HL-60 (cell line): ENCODE measurements around the gene EYS.

Source experiments
- DNase-seq, 2 experiments: peaks; one replicate each; pipeline ENCODE4 v3.0.0-alpha.2; 2010 to 2020; ENCODE audit warnings: low read depth in 1 of 2, low spot score in 1 of 2
- H3K27ac ChIP-seq: fragments of 250-450 bp; sonication (Bioruptor Pico); replicated peaks from 2 replicates; pipeline ENCODE4 v1.5.1; 2020; ENCODE audit warnings: mild to moderate bottlenecking, moderate library complexity
- H3K27me3 ChIP-seq: fragments of 250-450 bp; sonication (Bioruptor Pico); 2 replicates; pipeline ENCODE4 v1.5.1; 2021; ENCODE audit warnings: mild to moderate bottlenecking, moderate library complexity; ENCODE audit not compliant: insufficient read depth, poor library complexity, severe bottlenecking
- H3K4me3 ChIP-seq: replicated peaks from 2 replicates; pipeline ENCODE4 v1.5.1; 2011; ENCODE audit warnings: mild to moderate bottlenecking, control low read depth, low read length; ENCODE audit not compliant: insufficient read depth
- CTCF ChIP-seq: IDR thresholded peaks from one replicate; pipeline ENCODE4 v1.5.1; 2011; ENCODE audit warnings: low read length, control low read depth, inconsistent platforms; ENCODE audit not compliant: insufficient read depth
- GABPA ChIP-seq: IDR thresholded peaks from 2 replicates; pipeline ENCODE4 v1.6.1; 2012; ENCODE audit warnings: low read depth
- POLR2AphosphoS5 ChIP-seq: IDR thresholded peaks from 2 replicates; pipeline ENCODE4 v1.6.1; 2012; ENCODE audit warnings: low read depth
- SPI1 ChIP-seq: IDR thresholded peaks from 2 replicates; pipeline ENCODE4 v1.6.1; 2012; ENCODE audit warnings: low read depth, mild to moderate bottlenecking, borderline replicate concordance
- TF ChIP-seq, protein P1 (sequence below): IDR thresholded peaks from 2 replicates; pipeline ENCODE4 v1.6.1; 2012; ENCODE audit warnings: low read depth; ENCODE audit not compliant: insufficient replicate concordance

The EYS gene

DNA sequence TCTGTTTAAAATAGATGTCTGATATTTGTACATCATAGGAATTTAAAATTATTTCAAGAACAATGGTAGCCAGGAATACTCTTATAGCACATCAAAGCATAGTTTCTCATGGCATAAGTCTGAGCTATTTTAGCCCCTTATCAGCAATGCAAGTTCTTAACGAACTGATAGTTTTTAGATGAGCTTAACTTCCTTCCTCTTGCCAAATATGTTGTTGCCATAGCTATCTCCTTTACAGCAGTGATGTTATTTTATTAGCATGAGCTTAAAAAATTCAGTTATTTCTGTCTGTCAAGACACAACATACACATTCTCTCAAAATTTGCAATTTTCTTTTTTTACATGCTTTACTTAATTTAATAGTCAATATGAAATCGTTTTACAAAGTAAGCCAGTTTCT is 1204.2 kb downstream of the EYS start:
- no peak for DNase-seq
- H3K4me3 ChIP-seq = no peak overlapping the region
- TF ChIP-seq SPI1 (no peak), GABPA (no peak), POLR2AphosphoS5 (no peak)
- H3K27ac ChIP-seq = no peak overlapping the region
- H3K27me3 ChIP-seq = no peaks in the 10 kb centered on the region

- Histone ChIP-seq H3K4me3 (no peak overlapping the region), H3K27ac (no peak overlapping the region), H3K27me3 (no peaks in the 10 kb centered on the region)
- no peak for TF ChIP-seq SPI1
- no peak for TF ChIP-seq POLR2AphosphoS5
- no peak for TF ChIP-seq CTCF
- TF ChIP-seq, protein P1, sequence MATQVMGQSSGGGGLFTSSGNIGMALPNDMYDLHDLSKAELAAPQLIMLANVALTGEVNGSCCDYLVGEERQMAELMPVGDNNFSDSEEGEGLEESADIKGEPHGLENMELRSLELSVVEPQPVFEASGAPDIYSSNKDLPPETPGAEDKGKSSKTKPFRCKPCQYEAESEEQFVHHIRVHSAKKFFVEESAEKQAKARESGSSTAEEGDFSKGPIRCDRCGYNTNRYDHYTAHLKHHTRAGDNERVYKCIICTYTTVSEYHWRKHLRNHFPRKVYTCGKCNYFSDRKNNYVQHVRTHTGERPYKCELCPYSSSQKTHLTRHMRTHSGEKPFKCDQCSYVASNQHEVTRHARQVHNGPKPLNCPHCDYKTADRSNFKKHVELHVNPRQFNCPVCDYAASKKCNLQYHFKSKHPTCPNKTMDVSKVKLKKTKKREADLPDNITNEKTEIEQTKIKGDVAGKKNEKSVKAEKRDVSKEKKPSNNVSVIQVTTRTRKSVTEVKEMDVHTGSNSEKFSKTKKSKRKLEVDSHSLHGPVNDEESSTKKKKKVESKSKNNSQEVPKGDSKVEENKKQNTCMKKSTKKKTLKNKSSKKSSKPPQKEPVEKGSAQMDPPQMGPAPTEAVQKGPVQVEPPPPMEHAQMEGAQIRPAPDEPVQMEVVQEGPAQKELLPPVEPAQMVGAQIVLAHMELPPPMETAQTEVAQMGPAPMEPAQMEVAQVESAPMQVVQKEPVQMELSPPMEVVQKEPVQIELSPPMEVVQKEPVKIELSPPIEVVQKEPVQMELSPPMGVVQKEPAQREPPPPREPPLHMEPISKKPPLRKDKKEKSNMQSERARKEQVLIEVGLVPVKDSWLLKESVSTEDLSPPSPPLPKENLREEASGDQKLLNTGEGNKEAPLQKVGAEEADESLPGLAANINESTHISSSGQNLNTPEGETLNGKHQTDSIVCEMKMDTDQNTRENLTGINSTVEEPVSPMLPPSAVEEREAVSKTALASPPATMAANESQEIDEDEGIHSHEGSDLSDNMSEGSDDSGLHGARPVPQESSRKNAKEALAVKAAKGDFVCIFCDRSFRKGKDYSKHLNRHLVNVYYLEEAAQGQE = no peak
- no peak for TF ChIP-seq GABPA
- DNase-seq = no peak
Observed at GRCh38 chr6:64497634-64498033, 1209.4 kb downstream of the EYS start.

- no peak for TF ChIP-seq CTCF
- no peak for TF ChIP-seq SPI1
- no peak for TF ChIP-seq GABPA
- TF ChIP-seq POLR2AphosphoS5 = no peak
- TF ChIP-seq, protein P1 = no peak
- Histone ChIP-seq H3K27me3 (no peaks in the 10 kb centered on the region), H3K4me3 (no peak overlapping the region), H3K27ac (no peak overlapping the region)
- no peak for DNase-seq
Observed at GRCh38 chr6:64489763-64490162, 1217.3 kb downstream of the EYS start.

DNA sequence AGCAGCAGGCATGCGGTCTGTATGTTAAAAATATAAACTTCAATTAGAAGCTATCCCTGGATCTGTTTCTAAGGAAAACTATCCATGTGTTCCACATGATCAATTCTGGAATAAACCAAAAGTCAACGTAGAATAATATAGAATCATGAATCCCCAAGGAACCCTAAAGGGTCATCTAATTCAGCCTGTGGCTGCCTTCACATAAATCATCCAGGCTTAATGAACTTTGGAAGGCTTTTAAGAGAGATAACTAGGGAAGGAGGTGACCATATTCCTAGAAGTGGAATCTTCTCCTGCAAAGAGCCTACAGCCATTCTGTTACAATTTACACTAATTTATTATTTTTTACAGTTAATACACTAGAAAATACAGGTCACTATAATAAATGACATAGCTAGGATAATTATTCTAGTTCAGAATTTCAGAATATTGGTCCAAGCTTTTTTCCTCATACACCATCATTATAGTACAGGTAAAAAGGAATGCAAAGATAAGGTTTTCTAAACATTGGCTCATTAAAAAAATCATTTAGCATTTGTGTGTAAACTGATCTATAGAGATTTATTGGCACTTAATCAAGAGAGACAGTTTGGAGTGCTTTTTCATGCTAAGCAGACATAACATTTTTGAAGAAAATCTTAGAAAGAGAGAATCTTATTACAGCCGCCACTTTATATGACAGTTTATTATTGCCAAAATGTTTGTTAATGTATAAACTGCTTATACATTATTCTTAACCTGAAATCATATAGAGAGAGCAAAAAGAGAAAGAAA is 1220.3 kb downstream of the EYS start:
- Histone ChIP-seq H3K4me3 (no peak overlapping the region), H3K27me3 (no peaks in the 10 kb centered on the region), H3K27ac (no peak overlapping the region)
- TF ChIP-seq SPI1 (no peak), GABPA (no peak), CTCF (no peak), POLR2AphosphoS5 (no peak)
- no peak for DNase-seq
